Panc1 (cell line): ENCODE results near the gene GDI2. TPM values are rescaled to one million over a fixed set of nuclear protein-coding genes. Genes with fewer than 3 reads are reported as not detected.

Source experiments
- ATAC-seq: fragments of 200-7000 bp; cut with Tn5 transposase; 2 replicates; pipeline ENCODE4 v1.9.1; 2020; ENCODE audit warnings: mild to moderate bottlenecking, moderate library complexity
- BruUV-seq: library from RNA; stranded (reverse); fragments of 400-500 nt; replicated peaks from 2 replicates; lab custom pipeline; 2021; lab: Mats Ljungman, UMichigan
- CTCF ChIA-PET: fragments of 300-600 bp; sonication (Branson Sonifier 250); formaldehyde crosslinking; loops from one replicate; lab custom pipeline; 2022; ENCODE audit warnings: antibody characterized with exemption; lab: Charles Lee
- POLR2A ChIA-PET: fragments of 300-600 bp; sonication (Branson Sonifier 250); formaldehyde crosslinking; loops from one replicate; lab custom pipeline; 2022; ENCODE audit warnings: antibody characterized with exemption; lab: Charles Lee
- DNase-seq: peaks from one replicate; pipeline ENCODE4 v3.0.0-alpha.2; 2010; ENCODE audit warnings: low read depth, low spot score
- H3K27ac ChIP-seq: 2 replicates; pipeline ENCODE4 v1.5.1; 2011; ENCODE audit warnings: mild to moderate bottlenecking, low read length, inconsistent platforms
- H3K27me3 ChIP-seq: fragments of 200-500 bp; sonication (Bioruptor generic); 2 replicates; pipeline ENCODE4 v1.6.0; 2014; ENCODE audit warnings: low read length, inconsistent platforms; ENCODE audit not compliant: control insufficient read depth, insufficient read depth
- H3K36me3 ChIP-seq: fragments of 200-500 bp; sonication (Bioruptor generic); 2 replicates; pipeline ENCODE4 v1.5.1; 2014; ENCODE audit warnings: inconsistent platforms, mild to moderate bottlenecking, low read length, moderate library complexity; ENCODE audit not compliant: control insufficient read depth, insufficient read depth
- H3K4me1 ChIP-seq: 2 replicates; pipeline ENCODE4 v1.5.1; 2011; ENCODE audit warnings: inconsistent platforms, mild to moderate bottlenecking, low read length, moderate library complexity; ENCODE audit not compliant: control insufficient read depth, insufficient read depth
- H3K4me3 ChIP-seq, 2 experiments: 2 replicates each; pipeline ENCODE4 v1.5.1; 2011 to 2012; ENCODE audit warnings: low read depth in 2 of 2, low read length in 2 of 2, mild to moderate bottlenecking in 2 of 2, inconsistent platforms in 1 of 2, moderate library complexity in 1 of 2
- H3K9me3 ChIP-seq: fragments of 200-500 bp; sonication (Bioruptor generic); 2 replicates; pipeline ENCODE4 v1.5.1; 2014; ENCODE audit warnings: low read depth, mild to moderate bottlenecking, inconsistent platforms, low read length, moderate library complexity; ENCODE audit not compliant: control insufficient read depth, insufficient read depth
- CTCF ChIP-seq: fragments of 450-650 bp; IDR thresholded peaks from 2 replicates; pipeline ENCODE4 v1.5.1; 2017; ENCODE audit warnings: mild to moderate bottlenecking
- POLR2AphosphoS5 ChIP-seq: IDR thresholded peaks from 2 replicates; pipeline ENCODE4 v1.6.1; 2012; ENCODE audit warnings: mild to moderate bottlenecking, low read depth, low read length, moderate library complexity
- SIN3A ChIP-seq: IDR thresholded peaks from 2 replicates; pipeline ENCODE4 v1.6.1; 2012; ENCODE audit warnings: low read depth, mild to moderate bottlenecking, low read length, moderate library complexity, borderline replicate concordance; ENCODE audit not compliant: insufficient read depth
- TCF7L2 ChIP-seq: IDR thresholded peaks from 2 replicates; pipeline ENCODE4 v1.6.1; 2011; ENCODE audit warnings: mild to moderate bottlenecking, low read depth, low read length, inconsistent platforms
- in situ Hi-C: cut with HindIII; loops from 2 replicates; pipeline ENCODE4 v1.10.0; 2016; ENCODE audit warnings: low sequenced_read_pairs, low pct_unique_long_range_greater_than_20kb
- intact Hi-C: fragments of 100-400 bp; cut with micrococcal nuclease; formaldehyde crosslinking; loops from one replicate; pipeline ENCODE4 v1.10.0; 2022; ENCODE audit not compliant: unreplicated experiment
- total RNA-seq: library from RNA; stranded (reverse); gene quantifications from one replicate; pipeline ENCODE4 v1.2.1, GENCODE V29; 2021; ENCODE audit not compliant: unreplicated experiment
- TF ChIP-seq, protein P1 (sequence below), 2 experiments: IDR thresholded peaks; 2 replicates each; pipeline ENCODE4 v1.6.1; 2011 to 2012; ENCODE audit warnings: low read depth in 2 of 2, control low read depth in 1 of 2, low read length in 1 of 2, mild to moderate bottlenecking in 1 of 2, moderate library complexity in 1 of 2; ENCODE audit not compliant: insufficient read depth in 1 of 2

The GDI2 gene
- total RNA-seq, 1 experiment from 2014 or later: 130 TPM

DNA sequence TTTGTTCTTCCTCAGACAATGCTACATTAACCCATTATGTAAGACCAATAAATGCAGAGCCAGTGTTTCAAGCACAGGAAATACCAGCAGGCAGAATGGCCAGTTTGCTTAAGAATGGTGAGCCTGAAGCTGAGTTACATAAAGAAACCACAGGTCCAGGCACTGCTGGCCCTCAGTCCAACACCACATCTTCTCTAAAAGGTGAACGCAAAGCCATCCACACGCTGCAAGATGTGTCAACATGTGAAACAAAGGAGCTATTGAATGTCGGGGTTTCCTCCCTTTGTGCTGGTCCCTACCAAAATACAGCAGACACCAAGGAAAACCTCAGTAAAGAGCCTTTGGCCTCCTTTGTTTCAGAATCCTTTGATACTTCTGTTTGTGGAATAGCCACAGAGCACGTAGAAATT is 64.8 kb downstream of the GDI2 start:
- H3K4me1 ChIP-seq: no peaks in the 10 kb centered on the region
- in situ Hi-C loops: no loop called here
- CTCF ChIA-PET: no interaction called here
- H3K4me3 ChIP-seq: no peak overlapping the region
- peaks cover 8% of the 10 kb centered on the region for H3K36me3 ChIP-seq
- intact Hi-C loops: no loop called here
- POLR2A ChIA-PET: no interaction called here
- no peak overlapping the region for H3K27ac ChIP-seq
- TF ChIP-seq POLR2AphosphoS5 (no peak), CTCF (no peak), TCF7L2 (no peak), SIN3A (no peak)
- TF ChIP-seq, protein P1, sequence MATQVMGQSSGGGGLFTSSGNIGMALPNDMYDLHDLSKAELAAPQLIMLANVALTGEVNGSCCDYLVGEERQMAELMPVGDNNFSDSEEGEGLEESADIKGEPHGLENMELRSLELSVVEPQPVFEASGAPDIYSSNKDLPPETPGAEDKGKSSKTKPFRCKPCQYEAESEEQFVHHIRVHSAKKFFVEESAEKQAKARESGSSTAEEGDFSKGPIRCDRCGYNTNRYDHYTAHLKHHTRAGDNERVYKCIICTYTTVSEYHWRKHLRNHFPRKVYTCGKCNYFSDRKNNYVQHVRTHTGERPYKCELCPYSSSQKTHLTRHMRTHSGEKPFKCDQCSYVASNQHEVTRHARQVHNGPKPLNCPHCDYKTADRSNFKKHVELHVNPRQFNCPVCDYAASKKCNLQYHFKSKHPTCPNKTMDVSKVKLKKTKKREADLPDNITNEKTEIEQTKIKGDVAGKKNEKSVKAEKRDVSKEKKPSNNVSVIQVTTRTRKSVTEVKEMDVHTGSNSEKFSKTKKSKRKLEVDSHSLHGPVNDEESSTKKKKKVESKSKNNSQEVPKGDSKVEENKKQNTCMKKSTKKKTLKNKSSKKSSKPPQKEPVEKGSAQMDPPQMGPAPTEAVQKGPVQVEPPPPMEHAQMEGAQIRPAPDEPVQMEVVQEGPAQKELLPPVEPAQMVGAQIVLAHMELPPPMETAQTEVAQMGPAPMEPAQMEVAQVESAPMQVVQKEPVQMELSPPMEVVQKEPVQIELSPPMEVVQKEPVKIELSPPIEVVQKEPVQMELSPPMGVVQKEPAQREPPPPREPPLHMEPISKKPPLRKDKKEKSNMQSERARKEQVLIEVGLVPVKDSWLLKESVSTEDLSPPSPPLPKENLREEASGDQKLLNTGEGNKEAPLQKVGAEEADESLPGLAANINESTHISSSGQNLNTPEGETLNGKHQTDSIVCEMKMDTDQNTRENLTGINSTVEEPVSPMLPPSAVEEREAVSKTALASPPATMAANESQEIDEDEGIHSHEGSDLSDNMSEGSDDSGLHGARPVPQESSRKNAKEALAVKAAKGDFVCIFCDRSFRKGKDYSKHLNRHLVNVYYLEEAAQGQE (IDR thresholded peaks at IDR 0.05; ENCODE audit: insufficient read depth in 1 of 2, low read depth in 2 of 2, low read length in 1 of 2): no peak
- H3K9me3 ChIP-seq: no peaks in the 10 kb centered on the region
- H3K27me3 ChIP-seq: no peaks in the 10 kb centered on the region
- DNase-seq: no peak
- no TSS peak for BruUV-seq
- no peak for ATAC-seq

GRCh38 chr10:5746197-5746596 is 67.0 kb downstream of the GDI2 start:
- no TSS peak for BruUV-seq
- in situ Hi-C loops: no loop called here
- no peaks in the 10 kb centered on the region for H3K9me3 ChIP-seq
- ChIA-PET POLR2A (no interaction called here), CTCF (no interaction called here)
- no peak overlapping the region for H3K4me3 ChIP-seq
- no peaks in the 10 kb centered on the region for H3K4me1 ChIP-seq
- no peak for ATAC-seq
- no peak for DNase-seq
- no peak overlapping the region for H3K27ac ChIP-seq
- H3K27me3 ChIP-seq: no peaks in the 10 kb centered on the region
- peaks cover 21% of the 10 kb centered on the region for H3K36me3 ChIP-seq
- TF ChIP-seq, protein P1 (IDR thresholded peaks at IDR 0.05; ENCODE audit: insufficient read depth in 1 of 2, low read depth in 2 of 2, low read length in 1 of 2): no peak
- TF ChIP-seq POLR2AphosphoS5 (no peak), CTCF (no peak), SIN3A (no peak), TCF7L2 (no peak)
- intact Hi-C loops: no loop called here
